ENCODE results near the gene SCN9A. TPM values are rescaled to one million over a fixed set of nuclear protein-coding genes. Genes with fewer than 3 reads are reported as not detected.
A peak's percentile ranks its signal among the peaks of the same experiment; 100 is the strongest.

The SCN9A gene
- total RNA-seq, 1 donor from 2014 or later = 1.4 TPM

GRCh38 chr2:166197446-166197845, 178.3 kb downstream of the SCN9A start:
- no peak for DNase-seq
- H3K4me3 ChIP-seq = no peak overlapping the region
- H3K36me3 ChIP-seq = no peaks in the 10 kb centered on the region
- no peak for TF ChIP-seq CTCF (IDR thresholded peaks at IDR 0.05; ENCODE audit: borderline replicate concordance)
- no peaks in the 10 kb centered on the region for H3K4me1 ChIP-seq
- H3K9me3 ChIP-seq (replicated peaks) = peaks cover 5% of the 10 kb centered on the region
- no peaks in the 10 kb centered on the region for H3K27me3 ChIP-seq (ENCODE audit: low read depth)
- intact Hi-C loops (cut with micrococcal nuclease) = no loop called here
- H3K27ac ChIP-seq (replicated peaks) = no peak overlapping the region

DNA sequence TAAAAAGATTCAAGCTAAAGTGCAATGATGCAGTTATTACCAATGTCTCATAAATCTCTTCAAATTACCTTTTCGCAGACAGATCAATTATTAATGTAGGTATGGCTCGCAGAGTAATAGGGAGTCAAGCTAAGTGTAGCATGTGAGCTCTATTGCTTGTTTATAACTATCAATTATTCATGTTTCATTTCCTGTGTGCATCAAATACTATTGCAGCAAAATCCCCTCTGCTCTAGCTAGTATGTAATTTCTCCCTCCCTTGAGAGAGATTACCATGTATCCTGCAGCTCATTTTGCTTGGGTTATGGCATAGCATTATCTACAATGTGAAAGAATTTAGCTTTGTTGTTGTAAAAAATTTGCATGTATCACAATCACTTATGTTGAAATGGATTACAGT, 182.3 kb downstream of the SCN9A start:
- no peaks in the 10 kb centered on the region for H3K4me1 ChIP-seq
- no peak overlapping the region for H3K4me3 ChIP-seq
- no peak for DNase-seq
- intact Hi-C loops (cut with micrococcal nuclease) = no loop called here
- H3K9me3 ChIP-seq (replicated peaks) = no peaks in the 10 kb centered on the region
- H3K36me3 ChIP-seq = no peaks in the 10 kb centered on the region
- H3K27ac ChIP-seq (replicated peaks) = no peak overlapping the region
- no peak for TF ChIP-seq CTCF (IDR thresholded peaks at IDR 0.05; ENCODE audit: borderline replicate concordance)
- H3K27me3 ChIP-seq (ENCODE audit: low read depth) = no peaks in the 10 kb centered on the region

- H3K9me3 ChIP-seq (replicated peaks) = no peaks in the 10 kb centered on the region
- H3K4me3 ChIP-seq = no peak overlapping the region
- no peak for DNase-seq
- H3K27ac ChIP-seq (replicated peaks) = no peak overlapping the region
- no peaks in the 10 kb centered on the region for H3K27me3 ChIP-seq (ENCODE audit: low read depth)
- no peaks in the 10 kb centered on the region for H3K36me3 ChIP-seq
- no peak for TF ChIP-seq CTCF (IDR thresholded peaks at IDR 0.05; ENCODE audit: borderline replicate concordance)
- H3K4me1 ChIP-seq = no peaks in the 10 kb centered on the region
- intact Hi-C loops (cut with micrococcal nuclease) = no loop called here
Measured at GRCh38 chr2:166188084-166188483, 187.7 kb downstream of the SCN9A start.

DNA sequence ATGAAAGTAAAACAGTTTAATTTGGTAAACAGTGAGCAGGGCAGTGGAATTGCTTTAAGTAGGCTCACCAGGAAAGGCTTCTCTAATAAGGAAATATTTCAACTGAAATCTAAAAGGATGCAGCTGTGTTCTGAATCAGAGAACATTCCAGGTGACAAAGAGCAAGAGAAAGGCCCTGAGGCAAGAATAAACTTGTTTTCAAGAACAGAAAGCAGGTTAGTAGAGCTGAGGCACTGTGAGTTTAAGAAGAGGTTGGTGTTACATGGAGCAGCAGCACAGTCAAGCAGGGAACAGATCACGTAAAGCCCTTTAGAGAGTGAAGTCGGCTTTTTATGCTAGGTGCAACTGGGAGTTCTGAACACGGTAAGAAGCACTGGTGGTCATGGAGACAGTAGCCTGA, 191.0 kb downstream of the SCN9A start:
- no peak for TF ChIP-seq CTCF (IDR thresholded peaks at IDR 0.05; ENCODE audit: borderline replicate concordance)
- intact Hi-C loops (cut with micrococcal nuclease) = no loop called here
- Histone ChIP-seq H3K27me3 (ENCODE audit: low read depth) (peaks cover 15% of the 10 kb centered on the region), H3K27ac (replicated peaks) (no peak overlapping the region), H3K9me3 (replicated peaks) (no peaks in the 10 kb centered on the region), H3K4me3 (no peak overlapping the region), H3K36me3 (no peaks in the 10 kb centered on the region), H3K4me1 (no peaks in the 10 kb centered on the region)
- DNase-seq = no peak

GRCh38 chr2:166181813-166182154, 194.0 kb downstream of the SCN9A start:
- Histone ChIP-seq H3K27ac (replicated peaks) (no peak overlapping the region), H3K4me3 (no peak overlapping the region), H3K36me3 (no peaks in the 10 kb centered on the region), H3K4me1 (no peaks in the 10 kb centered on the region), H3K9me3 (replicated peaks) (no peaks in the 10 kb centered on the region), H3K27me3 (ENCODE audit: low read depth) (peaks cover 15% of the 10 kb centered on the region)
- peak; percentile 1 for TF ChIP-seq CTCF (IDR thresholded peaks at IDR 0.05; ENCODE audit: borderline replicate concordance)
- no peak for DNase-seq
- intact Hi-C loops (cut with micrococcal nuclease) = no loop called here

All from left ventricle myocardium inferior (tissue), 1 donor.